ENCODE data around the gene WDR75.

Gene WDR75

GRCh38 chr2:189487283-189488007 lies 46.2 kb downstream of the WDR75 start:
- H3K36me3 ChIP-seq (ENCODE audit: control insufficient read depth in 5 of 5, insufficient read depth in 5 of 5, low read length in 5 of 5): no peaks in the 10 kb centered on the region
- no peak overlapping the region for H3K9ac ChIP-seq (ENCODE audit: low read length in 5 of 5)
- no peak overlapping the region for H3K27ac ChIP-seq (ENCODE audit: low read depth, low read length)
- peaks cover 0 to 2% (median 0%) of the 10 kb centered on the region in 5 donors for H3K4me1 ChIP-seq (ENCODE audit: control insufficient read depth in 5 of 5, insufficient read depth in 5 of 5, low read length in 5 of 5)
- no peaks in the 10 kb centered on the region for H3K9me3 ChIP-seq (ENCODE audit: control insufficient read depth in 5 of 5, low read length in 5 of 5)
- H3K4me3 ChIP-seq (ENCODE audit: low read depth in 1 of 5, low read length in 5 of 5): no peak overlapping the region
- no peaks in the 10 kb centered on the region for H3K27me3 ChIP-seq (ENCODE audit: control insufficient read depth in 5 of 5, insufficient read depth in 4 of 5, low read length in 5 of 5)

GRCh38 chr2:189488008-189488310 lies 46.7 kb downstream of the WDR75 start:
- H3K36me3 ChIP-seq (ENCODE audit: control insufficient read depth in 5 of 5, insufficient read depth in 5 of 5, low read length in 5 of 5): no peaks in the 10 kb centered on the region
- H3K27me3 ChIP-seq (ENCODE audit: control insufficient read depth in 5 of 5, insufficient read depth in 4 of 5, low read length in 5 of 5): no peaks in the 10 kb centered on the region
- H3K9me3 ChIP-seq (ENCODE audit: control insufficient read depth in 5 of 5, low read length in 5 of 5): no peaks in the 10 kb centered on the region
- no peak overlapping the region for H3K9ac ChIP-seq (ENCODE audit: low read length in 5 of 5)
- H3K4me1 ChIP-seq (ENCODE audit: control insufficient read depth in 5 of 5, insufficient read depth in 5 of 5, low read length in 5 of 5): peaks cover 0 to 7% (median 0%) of the 10 kb centered on the region in 5 donors
- no peak overlapping the region for H3K4me3 ChIP-seq (ENCODE audit: low read depth in 1 of 5, low read length in 5 of 5)
- no peak overlapping the region for H3K27ac ChIP-seq (ENCODE audit: low read depth, low read length)

GRCh38 chr2:189492451-189492850 lies 51.2 kb downstream of the WDR75 start:
- no peaks in the 10 kb centered on the region for H3K36me3 ChIP-seq (ENCODE audit: control insufficient read depth in 5 of 5, insufficient read depth in 5 of 5, low read length in 5 of 5)
- peaks cover 0 to 13% (median 0%) of the 10 kb centered on the region in 5 donors for H3K4me1 ChIP-seq (ENCODE audit: control insufficient read depth in 5 of 5, insufficient read depth in 5 of 5, low read length in 5 of 5)
- H3K9me3 ChIP-seq (ENCODE audit: control insufficient read depth in 5 of 5, low read length in 5 of 5): no peaks in the 10 kb centered on the region
- H3K27ac ChIP-seq (ENCODE audit: low read depth, low read length): no peak overlapping the region
- H3K4me3 ChIP-seq (ENCODE audit: low read depth in 1 of 5, low read length in 5 of 5): no peak overlapping the region
- no peaks in the 10 kb centered on the region for H3K27me3 ChIP-seq (ENCODE audit: control insufficient read depth in 5 of 5, insufficient read depth in 4 of 5, low read length in 5 of 5)
- no peak overlapping the region for H3K9ac ChIP-seq (ENCODE audit: low read length in 5 of 5)

GRCh38 chr2:189498205-189498604 lies 56.9 kb downstream of the WDR75 start:
- Histone ChIP-seq H3K36me3 (ENCODE audit: control insufficient read depth in 5 of 5, insufficient read depth in 5 of 5, low read length in 5 of 5) (no peaks in the 10 kb centered on the region), H3K4me1 (ENCODE audit: control insufficient read depth in 5 of 5, insufficient read depth in 5 of 5, low read length in 5 of 5) (peaks cover 0 to 3% (median 0%) of the 10 kb centered on the region in 5 donors), H3K4me3 (ENCODE audit: low read depth in 1 of 5, low read length in 5 of 5) (no peak overlapping the region), H3K27me3 (ENCODE audit: control insufficient read depth in 5 of 5, insufficient read depth in 4 of 5, low read length in 5 of 5) (no peaks in the 10 kb centered on the region), H3K9ac (ENCODE audit: low read length in 5 of 5) (no peak overlapping the region), H3K9me3 (ENCODE audit: control insufficient read depth in 5 of 5, low read length in 5 of 5) (no peaks in the 10 kb centered on the region), H3K27ac (ENCODE audit: low read depth, low read length) (no peak overlapping the region)

GRCh38 chr2:189499137-189499536 lies 57.9 kb downstream of the WDR75 start:
- H3K27ac ChIP-seq (ENCODE audit: low read depth, low read length): no peak overlapping the region
- no peaks in the 10 kb centered on the region for H3K27me3 ChIP-seq (ENCODE audit: control insufficient read depth in 5 of 5, insufficient read depth in 4 of 5, low read length in 5 of 5)
- no peaks in the 10 kb centered on the region for H3K36me3 ChIP-seq (ENCODE audit: control insufficient read depth in 5 of 5, insufficient read depth in 5 of 5, low read length in 5 of 5)
- H3K9ac ChIP-seq (ENCODE audit: low read length in 5 of 5): no peak overlapping the region
- H3K4me3 ChIP-seq (ENCODE audit: low read depth in 1 of 5, low read length in 5 of 5): no peak overlapping the region
- no peaks in the 10 kb centered on the region for H3K9me3 ChIP-seq (ENCODE audit: control insufficient read depth in 5 of 5, low read length in 5 of 5)
- H3K4me1 ChIP-seq (ENCODE audit: control insufficient read depth in 5 of 5, insufficient read depth in 5 of 5, low read length in 5 of 5): no peaks in the 10 kb centered on the region

GRCh38 chr2:189500456-189501160 lies 59.3 kb downstream of the WDR75 start:
- H3K27me3 ChIP-seq (ENCODE audit: control insufficient read depth in 5 of 5, insufficient read depth in 4 of 5, low read length in 5 of 5): no peaks in the 10 kb centered on the region
- no peak overlapping the region for H3K4me3 ChIP-seq (ENCODE audit: low read depth in 1 of 5, low read length in 5 of 5)
- peaks cover 0 to 4% (median 0%) of the 10 kb centered on the region in 5 donors for H3K4me1 ChIP-seq (ENCODE audit: control insufficient read depth in 5 of 5, insufficient read depth in 5 of 5, low read length in 5 of 5)
- no peaks in the 10 kb centered on the region for H3K36me3 ChIP-seq (ENCODE audit: control insufficient read depth in 5 of 5, insufficient read depth in 5 of 5, low read length in 5 of 5)
- no peak overlapping the region for H3K9ac ChIP-seq (ENCODE audit: low read length in 5 of 5)
- no peaks in the 10 kb centered on the region for H3K9me3 ChIP-seq (ENCODE audit: control insufficient read depth in 5 of 5, low read length in 5 of 5)
- no peak overlapping the region for H3K27ac ChIP-seq (ENCODE audit: low read depth, low read length)

- Histone ChIP-seq H3K4me3 (ENCODE audit: low read depth in 1 of 5, low read length in 5 of 5) (no peak overlapping the region), H3K27ac (ENCODE audit: low read depth, low read length) (no peak overlapping the region)
These were observed 60.2 kb downstream of the WDR75 start for GRCh38 chr2:189501487-189501886.

GRCh38 chr2:189502714-189503113 lies 61.4 kb downstream of the WDR75 start:
- Histone ChIP-seq H3K4me3 (ENCODE audit: low read depth in 1 of 5, low read length in 5 of 5) (no peak overlapping the region), H3K36me3 (ENCODE audit: control insufficient read depth in 5 of 5, insufficient read depth in 5 of 5, low read length in 5 of 5) (no peaks in the 10 kb centered on the region), H3K9ac (ENCODE audit: low read length in 5 of 5) (no peak overlapping the region), H3K27ac (ENCODE audit: low read depth, low read length) (no peak overlapping the region), H3K27me3 (ENCODE audit: control insufficient read depth in 5 of 5, insufficient read depth in 4 of 5, low read length in 5 of 5) (no peaks in the 10 kb centered on the region), H3K4me1 (ENCODE audit: control insufficient read depth in 5 of 5, insufficient read depth in 5 of 5, low read length in 5 of 5) (peaks cover 0 to 4% (median 0%) of the 10 kb centered on the region in 5 donors), H3K9me3 (ENCODE audit: control insufficient read depth in 5 of 5, low read length in 5 of 5) (no peaks in the 10 kb centered on the region)

More at GRCh38 chr2:189501487-189501886, 60.2 kb downstream of the WDR75 start:
- H3K36me3 ChIP-seq (ENCODE audit: control insufficient read depth in 5 of 5, insufficient read depth in 5 of 5, low read length in 5 of 5): no peaks in the 10 kb centered on the region
- H3K27me3 ChIP-seq (ENCODE audit: control insufficient read depth in 5 of 5, insufficient read depth in 4 of 5, low read length in 5 of 5): no peaks in the 10 kb centered on the region
- peaks cover 0 to 4% (median 0%) of the 10 kb centered on the region in 5 donors for H3K4me1 ChIP-seq (ENCODE audit: control insufficient read depth in 5 of 5, insufficient read depth in 5 of 5, low read length in 5 of 5)
- H3K9ac ChIP-seq (ENCODE audit: low read length in 5 of 5): no peak overlapping the region
- H3K9me3 ChIP-seq (ENCODE audit: control insufficient read depth in 5 of 5, low read length in 5 of 5): no peaks in the 10 kb centered on the region

GRCh38 chr2:189504238-189504637 lies 63.0 kb downstream of the WDR75 start:
- no peaks in the 10 kb centered on the region for H3K36me3 ChIP-seq (ENCODE audit: control insufficient read depth in 5 of 5, insufficient read depth in 5 of 5, low read length in 5 of 5)
- no peaks in the 10 kb centered on the region for H3K9me3 ChIP-seq (ENCODE audit: control insufficient read depth in 5 of 5, low read length in 5 of 5)
- H3K27ac ChIP-seq (ENCODE audit: low read depth, low read length): no peak overlapping the region
- H3K4me1 ChIP-seq (ENCODE audit: control insufficient read depth in 5 of 5, insufficient read depth in 5 of 5, low read length in 5 of 5): peaks cover 0 to 4% (median 0%) of the 10 kb centered on the region in 5 donors
- no peak overlapping the region for H3K4me3 ChIP-seq (ENCODE audit: low read depth in 1 of 5, low read length in 5 of 5)
- no peak overlapping the region for H3K9ac ChIP-seq (ENCODE audit: low read length in 5 of 5)
- H3K27me3 ChIP-seq (ENCODE audit: control insufficient read depth in 5 of 5, insufficient read depth in 4 of 5, low read length in 5 of 5): no peaks in the 10 kb centered on the region

GRCh38 chr2:189505492-189505891 lies 64.2 kb downstream of the WDR75 start:
- H3K27ac ChIP-seq (ENCODE audit: low read depth, low read length): no peak overlapping the region
- no peak overlapping the region for H3K4me3 ChIP-seq (ENCODE audit: low read depth in 1 of 5, low read length in 5 of 5)
- peaks cover 0 to 4% (median 0%) of the 10 kb centered on the region in 5 donors for H3K4me1 ChIP-seq (ENCODE audit: control insufficient read depth in 5 of 5, insufficient read depth in 5 of 5, low read length in 5 of 5)
- H3K27me3 ChIP-seq (ENCODE audit: control insufficient read depth in 5 of 5, insufficient read depth in 4 of 5, low read length in 5 of 5): no peaks in the 10 kb centered on the region
- H3K36me3 ChIP-seq (ENCODE audit: control insufficient read depth in 5 of 5, insufficient read depth in 5 of 5, low read length in 5 of 5): no peaks in the 10 kb centered on the region
- no peaks in the 10 kb centered on the region for H3K9me3 ChIP-seq (ENCODE audit: control insufficient read depth in 5 of 5, low read length in 5 of 5)
- H3K9ac ChIP-seq (ENCODE audit: low read length in 5 of 5): no peak overlapping the region

Data from subcutaneous abdominal adipose tissue (tissue), 5 donors.